GM12878 (cell line): ENCODE measurements around the gene THSD4. TPM values are rescaled to one million over a fixed set of nuclear protein-coding genes. Genes with fewer than 3 reads are reported as not detected.

Experiments
- ATAC-seq: fragments of 200-7000 bp; cut with Tn5 transposase; 3 replicates; pipeline ENCODE4 v1.9.1; 2020; ENCODE audit warnings: mild to moderate bottlenecking, moderate library complexity
- BruUV-seq: library from RNA; stranded (reverse); fragments of 400-500 nt; replicated peaks from 2 replicates; lab custom pipeline; 2021; lab: Mats Ljungman, UMichigan
- CTCF ChIA-PET: fragments of 300-600 bp; sonication (Branson Sonifier 250); formaldehyde crosslinking; extraction: SDS; loops from one replicate; lab custom pipeline; 2021; ENCODE audit warnings: inconsistent platforms; lab: Yijun Ruan, JAX
- POLR2A ChIA-PET: fragments of 350-600 bp; formaldehyde crosslinking; extraction: SDS; loops from one replicate; lab custom pipeline; 2021; ENCODE audit warnings: inconsistent platforms; lab: Charles Lee
- RAD21 ChIA-PET: fragments of 300-600 bp; sonication (Branson Sonifier 250); formaldehyde crosslinking; loops from one replicate; lab custom pipeline; 2023; ENCODE audit warnings: antibody characterized with exemption; ENCODE audit not compliant: unreplicated experiment; lab: Charles Lee
- SMC1A ChIA-PET: fragments of 300-600 bp; sonication (Branson Sonifier 250); formaldehyde crosslinking; loops from one replicate; lab custom pipeline; 2023; ENCODE audit not compliant: unreplicated experiment, uncharacterized antibody; lab: Charles Lee
- DNase-seq: peaks from one replicate; pipeline ENCODE4 v3.0.0-alpha.2; 2011; ENCODE audit warnings: low read depth, low spot score
- FAIRE-seq: peaks from 3 replicates; lab custom pipeline; 2011; peaks lifted over from hg19 to GRCh38; lab: Jason Lieb, UNC
- H2AFZ ChIP-seq: 2 replicates; pipeline ENCODE4 v1.6.0; 2011; ENCODE audit warnings: low read depth, low read length, control low read depth; ENCODE audit not compliant: control insufficient read depth
- H3K27ac ChIP-seq: 2 replicates; pipeline ENCODE4 v1.5.1; 2011; ENCODE audit warnings: control low read depth; ENCODE audit not compliant: control insufficient read depth, insufficient read depth
- H3K27me3 ChIP-seq, 2 experiments: replicated peaks in 1 of 2; 2 replicates each; pipeline versions ENCODE4 v1.6.0 to v1.6.1; 2011; ENCODE audit warnings: low read length in 1 of 2; ENCODE audit not compliant: control insufficient read depth in 2 of 2, insufficient read depth in 2 of 2
- H3K36me3 ChIP-seq, 2 experiments: 2 replicates each; pipeline ENCODE4 v1.5.1; 2011; ENCODE audit warnings: low read length in 1 of 2; ENCODE audit not compliant: control insufficient read depth in 2 of 2, insufficient read depth in 2 of 2
- H3K4me1 ChIP-seq: 2 replicates; pipeline ENCODE4 v1.6.1; 2011; ENCODE audit warnings: mild to moderate bottlenecking, low read length, moderate library complexity, mixed read lengths; ENCODE audit not compliant: control insufficient read depth, insufficient read depth
- H3K4me2 ChIP-seq: 2 replicates; pipeline ENCODE4 v1.6.0; 2011; ENCODE audit warnings: control low read depth; ENCODE audit not compliant: control insufficient read depth, insufficient read depth
- H3K4me3 ChIP-seq: fragments of 200-600 bp; sonication (generic); 2 replicates; pipeline ENCODE4 v1.5.1; 2016
- H3K79me2 ChIP-seq: 2 replicates; pipeline ENCODE4 v1.6.0; 2011; ENCODE audit warnings: low read length; ENCODE audit not compliant: control insufficient read depth, insufficient read depth
- H3K9ac ChIP-seq: 2 replicates; pipeline ENCODE4 v1.8.0; 2011; ENCODE audit warnings: low read length, control low read depth, mixed read lengths; ENCODE audit not compliant: control insufficient read depth, insufficient read depth
- H3K9me3 ChIP-seq: replicated peaks from 3 replicates; pipeline ENCODE4 v1.5.1; 2011; ENCODE audit warnings: mild to moderate bottlenecking, low read length; ENCODE audit not compliant: control insufficient read depth, insufficient read depth
- H4K20me1 ChIP-seq: 2 replicates; pipeline ENCODE4 v1.6.0; 2011; ENCODE audit not compliant: control insufficient read depth, insufficient read depth
- BCLAF1 ChIP-seq: fragments of 450-650 bp; IDR thresholded peaks from 2 replicates; pipeline ENCODE4 v1.6.1; 2017; ENCODE audit warnings: antibody characterized with exemption, mild to moderate bottlenecking, moderate library complexity
- CBX5 ChIP-seq: sonication (generic); IDR thresholded peaks from 2 replicates; pipeline ENCODE4 v1.6.1; 2016; ENCODE audit warnings: low read depth, moderate library complexity, mild to moderate bottlenecking, inconsistent platforms
- CTCF ChIP-seq, 3 experiments: IDR thresholded peaks in 2 of 3; conservative IDR thresholded peaks in 1 of 3; 2 replicates each; pipeline ENCODE4 v1.5.1; 2011; ENCODE audit warnings: low read depth in 3 of 3, low read length in 3 of 3, mild to moderate bottlenecking in 3 of 3, control low read depth in 2 of 3, moderate library complexity in 2 of 3, inconsistent platforms in 1 of 3, mixed read lengths in 1 of 3; ENCODE audit not compliant: control insufficient read depth in 2 of 3, insufficient read depth in 1 of 3; ENCODE audit errors: extremely low read depth in 1 of 3
- HDAC6 ChIP-seq: fragments of 200-600 bp; sonication (generic); IDR thresholded peaks from one replicate; pipeline ENCODE4 v1.8.0; 2017; ENCODE audit warnings: antibody characterized with exemption; ENCODE audit not compliant: unreplicated experiment
- HSF1 ChIP-seq: fragments of 150-350 bp; IDR thresholded peaks from 2 replicates; pipeline ENCODE4 v1.6.1; 2014; ENCODE audit warnings: mild to moderate bottlenecking, low read depth, low read length
- MAX ChIP-seq: IDR thresholded peaks from 2 replicates; pipeline ENCODE4 v1.6.1; 2012; ENCODE audit warnings: low read depth, low read length, improper control_type of control experiment
- MYC ChIP-seq: IDR thresholded peaks from 2 replicates; pipeline ENCODE4 v1.6.1; 2011; ENCODE audit warnings: mild to moderate bottlenecking, low read length, moderate library complexity, inconsistent platforms; ENCODE audit not compliant: insufficient read depth, insufficient replicate concordance, insufficient read length, severe bottlenecking
- NFXL1 ChIP-seq: fragments of 450-650 bp; IDR thresholded peaks from 2 replicates; pipeline ENCODE4 v1.6.1; 2017; ENCODE audit warnings: antibody characterized with exemption, mild to moderate bottlenecking, borderline replicate concordance
- PKNOX1 ChIP-seq: fragments of 450-650 bp; IDR thresholded peaks from 2 replicates; pipeline ENCODE4 v1.6.1; 2016; ENCODE audit warnings: mild to moderate bottlenecking
- SIX5 ChIP-seq: IDR thresholded peaks from 2 replicates; pipeline ENCODE4 v1.6.1; 2011; ENCODE audit warnings: mild to moderate bottlenecking, low read depth, low read length, moderate library complexity; ENCODE audit not compliant: severe bottlenecking
- SRF ChIP-seq, 2 experiments: IDR thresholded peaks; 2 replicates each; pipeline ENCODE4 v1.6.1; 2011; ENCODE audit warnings: low read depth in 2 of 2, low read length in 2 of 2, mild to moderate bottlenecking in 1 of 2, moderate library complexity in 1 of 2
- SUPT20H ChIP-seq: IDR thresholded peaks from 2 replicates; pipeline ENCODE4 v1.6.1; 2011; ENCODE audit warnings: low read depth, mild to moderate bottlenecking, low read length, moderate library complexity, borderline replicate concordance; ENCODE audit not compliant: control insufficient read depth
- SUZ12 ChIP-seq: fragments of 200-600 bp; sonication (generic); IDR thresholded peaks from one replicate; pipeline ENCODE4 v1.6.1; 2018; ENCODE audit warnings: antibody characterized with exemption, mild to moderate bottlenecking; ENCODE audit not compliant: unreplicated experiment
- TBL1XR1 ChIP-seq: IDR thresholded peaks from 2 replicates; pipeline ENCODE4 v1.6.1; 2012; ENCODE audit warnings: low read depth, low read length, improper control_type of control experiment
- YY1 ChIP-seq: IDR thresholded peaks from 2 replicates; pipeline ENCODE4 v1.6.1; 2011; ENCODE audit warnings: low read depth, mild to moderate bottlenecking, low read length
- ZBED1 ChIP-seq: IDR thresholded peaks from 2 replicates; pipeline ENCODE4 v1.6.1; 2016; ENCODE audit warnings: borderline replicate concordance
- ZZZ3 ChIP-seq: IDR thresholded peaks from 2 replicates; pipeline ENCODE4 v1.6.1; 2011; ENCODE audit warnings: low read depth; ENCODE audit not compliant: control insufficient read depth, insufficient read length
- WGBS: methylation state at CpG from one replicate; pipeline ENCODE4 v1.1.6; 2016; ENCODE audit warnings: low lambda C conversion rate; ENCODE audit not compliant: insufficient replicate concordance, insufficient coverage; ENCODE audit errors: missing lambda C conversion rate; 5-methylcytosine and 5-hydroxymethylcytosine counted together
- in situ Hi-C: fragments of 300-500 bp; cut with MboI; formaldehyde crosslinking; loops from 9 replicates; pipeline ENCODE4 v1.14.3; 2018; ENCODE audit warnings: mixed read lengths
- intact Hi-C: fragments of 100-400 bp; cut with micrococcal nuclease; formaldehyde crosslinking; loops from one replicate; pipeline ENCODE4 v1.14.2; 2022; ENCODE audit not compliant: unreplicated experiment
- polyA plus RNA-seq, 11 experiments: library from polyadenylated mRNA; depleted of rRNA in 4 of 11; unstranded in 6 of 11; stranded (reverse) in 5 of 11; fragments of >200 nt; fragmentation: Nextera tagmentation in 4 of 11; fragmentation: Illumina TruSeq in 1 of 11; extraction: Ambion mirVana in 4 of 11; extraction: Trizol in 1 of 11; gene quantifications; 1 replicate in 1 of 11; 2 replicates in 10 of 11; pipeline versions ENCODE4 v1.2.1 to v1.2.3, GENCODE V29; 2011 to 2016; ENCODE audit warnings: inconsistent platforms in 2 of 11, missing spikeins in 2 of 11, low read depth in 1 of 11
- total RNA-seq, 4 experiments: library from RNA; depleted of rRNA in 3 of 4; stranded (reverse); fragments of >200 nt in 3 of 4; fragmentation: Illumina TruSeq in 1 of 4; extraction: Trizol in 1 of 4; gene quantifications; 2 replicates each; pipeline versions ENCODE4 v1.2.1 to v1.2.3, GENCODE V29; 2013 to 2021

Gene THSD4
- total and polyA plus RNA-seq, 10 of the 15 experiments (the other 5 are each of a cell fraction or from before 2014, with no cell fraction given), result 0.04 to 0.13 (median 0.05) TPM; not detected in 7

- Histone ChIP-seq H3K36me3 (no peaks in the 10 kb centered on the region), H2AFZ (no peak overlapping the region), H3K4me3 (no peak overlapping the region), H4K20me1 (no peaks in the 10 kb centered on the region), H3K9me3 (no peaks in the 10 kb centered on the region; the same call in 2 of the 3 replicates), H3K4me2 (no peak overlapping the region), H3K79me2 (no peaks in the 10 kb centered on the region), H3K27me3 (peaks cover 0 to 2% of the 10 kb centered on the region in 2 experiments; a peak in 2 of 4 replicates), H3K27ac (no peak overlapping the region), H3K9ac (no peak overlapping the region), H3K4me1 (no peaks in the 10 kb centered on the region)
- ChIA-PET POLR2A (no interaction called here), RAD21 (no interaction called here), CTCF (no interaction called here), SMC1A (no interaction called here)
- no peak for ATAC-seq
- no peak for DNase-seq
- FAIRE-seq, result no peak
- 24% methylated on average over 11 of the region's 11 CpGs for WGBS
- intact Hi-C loops, result no loop called here
- in situ Hi-C loops, result no loop called here
- no TSS peak for BruUV-seq
- TF ChIP-seq ZZZ3 (no peak), BCLAF1 (no peak), SUZ12 (no peak), HSF1 (no peak), ZBED1 (no peak), HDAC6 (no peak), SUPT20H (no peak), MYC (no peak), MAX (no peak), TBL1XR1 (no peak), CTCF (IDR thresholded peaks at IDR 0.05 in 2 of 3, conservative IDR thresholded peaks at IDR 0.05 in 1 of 3; ENCODE audit: control insufficient read depth in 2 of 3, extremely low read depth in 1 of 3, insufficient read depth in 1 of 3, low read depth in 3 of 3, low read length in 3 of 3) (no peak), SRF (IDR thresholded peaks at IDR 0.05; ENCODE audit: low read depth in 2 of 2, low read length in 2 of 2) (no peak), SIX5 (no peak), CBX5 (no peak), NFXL1 (no peak), YY1 (no peak), PKNOX1 (no peak)
Observed at GRCh38 chr15:71392861-71393283, 277.6 kb downstream of the THSD4 start.
